C4-2B (cell line): ENCODE results near the gene PTPRM.

Source experiments
- H3K27ac ChIP-seq: fragments of 450-650 bp; 2 replicates; pipeline ENCODE4 v1.5.1; 2017
- CTCF ChIP-seq: fragments of 450-650 bp; conservative IDR thresholded peaks from 2 replicates; pipeline ENCODE4 v1.5.1; 2017; ENCODE audit warnings: mild to moderate bottlenecking
- ZFX ChIP-seq: fragments of 450-650 bp; IDR thresholded peaks from 2 replicates; pipeline ENCODE4 v1.6.1; 2017

The PTPRM gene

GRCh38 chr18:8215741-8216140, 648.6 kb downstream of the PTPRM start:
- no peak overlapping the region for H3K27ac ChIP-seq
- TF ChIP-seq CTCF (no peak), ZFX (no peak)

GRCh38 chr18:8217051-8217564, 650.0 kb downstream of the PTPRM start:
- TF ChIP-seq CTCF (no peak), ZFX (no peak)
- no peak overlapping the region for H3K27ac ChIP-seq

- no peak overlapping the region for H3K27ac ChIP-seq
- no peak for TF ChIP-seq ZFX
- no peak for TF ChIP-seq CTCF
Observed at GRCh38 chr18:8218197-8218596, 651.1 kb downstream of the PTPRM start.

GRCh38 chr18:8221452-8221851, 654.3 kb downstream of the PTPRM start:
- TF ChIP-seq ZFX: no peak
- H3K27ac ChIP-seq: no peak overlapping the region

- no peak overlapping the region for H3K27ac ChIP-seq
- TF ChIP-seq ZFX (no peak), CTCF (no peak)
Observed at GRCh38 chr18:8224576-8224975, 657.5 kb downstream of the PTPRM start.

- TF ChIP-seq CTCF (no peak), ZFX (no peak)
Observed at GRCh38 chr18:8229040-8229439, 661.9 kb downstream of the PTPRM start.

GRCh38 chr18:8229787-8230186, 662.7 kb downstream of the PTPRM start:
- H3K27ac ChIP-seq: no peak overlapping the region
- TF ChIP-seq ZFX (no peak), CTCF (no peak)

More at GRCh38 chr18:8229040-8229439, 661.9 kb downstream of the PTPRM start:
- H3K27ac ChIP-seq: no peak overlapping the region; the same call in none of the 2 replicates

GRCh38 chr18:8231316-8231715, 664.2 kb downstream of the PTPRM start:
- no peak for TF ChIP-seq ZFX
- TF ChIP-seq CTCF: no peak
- no peak overlapping the region for H3K27ac ChIP-seq
